Type B pancreatic cell (in vitro differentiated cells): ENCODE measurements around the gene NOS1AP. TPM values are rescaled to one million over a fixed set of nuclear protein-coding genes. Genes with fewer than 3 reads are reported as not detected.
A peak's percentile ranks its signal among the peaks of the same experiment; 100 is the strongest.

Experiments
- DNase-seq: peaks from one replicate; pipeline ENCODE4 v3.0.0; 2021; ENCODE audit warnings: mixed read lengths; ENCODE audit not compliant: unreplicated experiment; ENCODE audit errors: extremely low spot score
- H3K27ac Mint-ChIP-seq: 2 replicates; pipeline ENCODE4 v1.8.0; 2021; ENCODE audit warnings: mild to moderate bottlenecking, mixed read lengths
- H3K27me3 Mint-ChIP-seq: 2 replicates; pipeline ENCODE4 v1.8.0; 2021; ENCODE audit warnings: mixed read lengths
- H3K36me3 Mint-ChIP-seq: 2 replicates; pipeline ENCODE4 v1.8.0; 2021; ENCODE audit warnings: mixed read lengths
- H3K4me1 Mint-ChIP-seq: one replicate; pipeline ENCODE4 v1.8.0; 2021; ENCODE audit warnings: mixed read lengths; ENCODE audit not compliant: unreplicated experiment
- H3K4me3 Mint-ChIP-seq: 2 replicates; pipeline ENCODE4 v1.8.0; 2021; ENCODE audit warnings: mild to moderate bottlenecking, mixed read lengths
- H3K9me3 Mint-ChIP-seq: 2 replicates; pipeline ENCODE4 v1.8.0; 2021; ENCODE audit warnings: mixed read lengths
- CTCF ChIP-seq: fragments of 200-600 bp; sonication (generic); conservative IDR thresholded peaks from 2 replicates; pipeline ENCODE4 v1.5.0; 2021; ENCODE audit warnings: antibody characterized with exemption, mild to moderate bottlenecking
- total RNA-seq: library from RNA; stranded (reverse); gene quantifications from 2 replicates; pipeline ENCODE4 v1.2.1, GENCODE V29; 2021; ENCODE audit warnings: low replicate concordance

The NOS1AP gene
- total RNA-seq, 1 donor from 2014 or later = 10.4 TPM

GRCh38 chr1:162175379-162176081 is 106.0 kb downstream of the NOS1AP start:
- no peaks in the 10 kb centered on the region for H3K27me3 Mint-ChIP-seq
- peaks cover 30% of the 10 kb centered on the region for H3K4me1 Mint-ChIP-seq
- no peak for DNase-seq
- no peaks in the 10 kb centered on the region for H3K9me3 Mint-ChIP-seq
- peaks cover 7% of the 10 kb centered on the region for H3K36me3 Mint-ChIP-seq
- no peak overlapping the region for H3K4me3 Mint-ChIP-seq
- H3K27ac Mint-ChIP-seq = peak overlapping the region; percentile 19
- TF ChIP-seq CTCF = no peak

GRCh38 chr1:162177126-162177525 is 107.6 kb downstream of the NOS1AP start:
- no peak for TF ChIP-seq CTCF
- peak overlapping the region; percentile 34 for H3K27ac Mint-ChIP-seq

GRCh38 chr1:162178432-162178831 is 108.9 kb downstream of the NOS1AP start:
- H3K27ac Mint-ChIP-seq = no peak overlapping the region
- H3K4me1 Mint-ChIP-seq = peaks cover 21% of the 10 kb centered on the region
- TF ChIP-seq CTCF = no peak
- no peaks in the 10 kb centered on the region for H3K9me3 Mint-ChIP-seq
- DNase-seq = no peak
- H3K27me3 Mint-ChIP-seq = no peaks in the 10 kb centered on the region
- H3K36me3 Mint-ChIP-seq = peaks cover 7% of the 10 kb centered on the region
- H3K4me3 Mint-ChIP-seq = no peak overlapping the region

More at GRCh38 chr1:162177126-162177525, 107.6 kb downstream of the NOS1AP start:
- no peak overlapping the region for H3K4me3 Mint-ChIP-seq
- no peaks in the 10 kb centered on the region for H3K9me3 Mint-ChIP-seq
- H3K27me3 Mint-ChIP-seq = no peaks in the 10 kb centered on the region
- H3K36me3 Mint-ChIP-seq = peaks cover 7% of the 10 kb centered on the region
- peaks cover 21% of the 10 kb centered on the region for H3K4me1 Mint-ChIP-seq
- DNase-seq = no peak

- TF ChIP-seq CTCF = no peak
- no peak overlapping the region for H3K27ac Mint-ChIP-seq
- peaks cover 21% of the 10 kb centered on the region for H3K4me1 Mint-ChIP-seq
- no peak for DNase-seq
- no peak overlapping the region for H3K4me3 Mint-ChIP-seq
- peaks cover 7% of the 10 kb centered on the region for H3K36me3 Mint-ChIP-seq
- no peaks in the 10 kb centered on the region for H3K27me3 Mint-ChIP-seq
- H3K9me3 Mint-ChIP-seq = no peaks in the 10 kb centered on the region
Measured at GRCh38 chr1:162179121-162179520, 109.6 kb downstream of the NOS1AP start.

- Mint-ChIP-seq H3K4me1 (peaks cover 22% of the 10 kb centered on the region), H3K9me3 (no peaks in the 10 kb centered on the region)
Measured at GRCh38 chr1:162180813-162181212, 111.3 kb downstream of the NOS1AP start.

More at GRCh38 chr1:162180813-162181212, 111.3 kb downstream of the NOS1AP start:
- H3K27me3 Mint-ChIP-seq = no peaks in the 10 kb centered on the region
- no peak for TF ChIP-seq CTCF
- DNase-seq = no peak
- no peak overlapping the region for H3K4me3 Mint-ChIP-seq
- no peak overlapping the region for H3K27ac Mint-ChIP-seq
- peaks cover 7% of the 10 kb centered on the region for H3K36me3 Mint-ChIP-seq
